ENCODE measurements around the gene ACTL7B. TPM values are rescaled to one million over a fixed set of nuclear protein-coding genes. Genes with fewer than 3 reads are reported as not detected.

ACTL7B gene
- polyA plus RNA-seq, 3 donors = 0.05 TPM; not detected in 2

DNA sequence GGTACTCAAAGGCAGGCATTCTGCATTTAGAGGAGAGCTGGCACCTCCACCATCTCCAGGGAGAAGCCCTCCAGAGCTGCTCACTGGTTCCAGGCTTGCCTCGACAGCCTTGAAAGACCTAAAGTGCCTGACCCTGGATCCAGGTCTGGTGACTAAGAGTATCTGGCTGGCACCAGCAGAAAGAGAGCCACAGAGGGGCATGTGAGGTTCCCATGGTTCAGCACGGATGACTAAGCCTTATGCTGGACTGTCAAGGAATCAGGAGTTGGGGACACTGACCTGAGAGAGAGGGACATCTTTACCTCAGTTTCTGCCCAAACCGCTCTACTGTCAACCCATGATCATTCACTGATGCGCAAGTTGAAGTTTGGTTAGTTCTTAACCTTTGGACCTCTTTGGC, 9.3 kb upstream of the ACTL7B start:
- Histone ChIP-seq H3K27ac (ENCODE audit: low read depth in 1 of 2, low read length in 2 of 2) (no peak overlapping the region), H3K9me3 (replicated peaks in 1 of 2; ENCODE audit: control insufficient read depth in 1 of 2, insufficient read depth in 1 of 2, low read length in 2 of 2) (no peaks in the 10 kb centered on the region), H3K4me1 (ENCODE audit: control insufficient read depth in 1 of 2, insufficient read depth in 2 of 2, low read length in 2 of 2) (no peaks in the 10 kb centered on the region), H2AFZ (ENCODE audit: insufficient read depth, low read depth, low read length, poor library complexity, severe bottlenecking) (no peak overlapping the region), H3K27me3 (ENCODE audit: control insufficient read depth in 2 of 2, insufficient read depth in 2 of 2, low read length in 2 of 2) (no peaks in the 10 kb centered on the region), H3K4me3 (replicated peaks in 1 of 3; ENCODE audit: low read depth in 2 of 3, low read length in 3 of 3) (no peak overlapping the region), H4K20me1 (ENCODE audit: insufficient read depth, low read length) (no peaks in the 10 kb centered on the region), H3K4me2 (replicated peaks; ENCODE audit: extremely low read depth, low read length, poor library complexity, severe bottlenecking) (no peak overlapping the region), H3K79me2 (ENCODE audit: insufficient read depth, low read length) (no peaks in the 10 kb centered on the region), H3K9ac (ENCODE audit: insufficient read depth, low read length, poor library complexity, severe bottlenecking) (no peak overlapping the region), H3K36me3 (replicated peaks in 1 of 2; ENCODE audit: control insufficient read depth in 1 of 2, insufficient read depth in 2 of 2, low read length in 2 of 2) (peaks cover 6 to 17% of the 10 kb centered on the region in 2 donors)
- WGBS (ENCODE audit: insufficient coverage) = 100% methylated on average over 2 of the region's 4 CpGs
- Mint-ChIP-seq H3K4me1 (peaks cover 7% of the 10 kb centered on the region), H3K36me3 (peaks cover 24 to 27% of the 10 kb centered on the region in 2 donors), H3K9me3 (peaks cover 0 to 2% (median 0%) of the 10 kb centered on the region in 7 donors), H3K27ac (no peak overlapping the region), H3K27me3 (ENCODE audit: low read depth in 3 of 3) (peaks cover 0 to 3% (median 0%) of the 10 kb centered on the region in 3 donors), H3K4me3 (no peak overlapping the region)
- TF ChIP-seq CTCF (IDR thresholded peaks at IDR 0.05) = no peak
- DNase-seq = no peak
- intact Hi-C loops (cut with micrococcal nuclease) = no loop called here

DNA sequence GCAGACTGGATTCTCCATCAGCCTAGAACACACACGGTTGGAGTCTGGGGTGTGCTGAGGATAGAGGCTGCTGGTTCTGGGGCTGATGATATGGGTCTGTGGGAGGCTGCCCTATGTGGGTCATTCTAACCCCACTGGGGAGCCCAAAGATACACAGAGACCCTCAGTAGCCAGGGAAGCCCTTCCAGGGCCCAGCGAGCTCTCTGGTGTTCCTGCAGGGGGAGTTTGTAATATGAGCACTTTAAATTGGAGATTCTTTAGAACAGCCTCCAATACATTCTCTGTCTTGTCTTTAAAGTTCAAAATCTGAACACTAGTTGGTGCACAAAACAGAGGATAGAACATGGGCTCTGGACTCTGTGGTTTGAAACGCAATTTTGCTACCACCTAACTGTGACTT, 8.7 kb upstream of the ACTL7B start:
- Histone ChIP-seq H3K27ac (ENCODE audit: low read depth in 1 of 2, low read length in 2 of 2) (no peak overlapping the region), H4K20me1 (ENCODE audit: insufficient read depth, low read length) (no peaks in the 10 kb centered on the region), H3K4me2 (replicated peaks; ENCODE audit: extremely low read depth, low read length, poor library complexity, severe bottlenecking) (no peak overlapping the region), H2AFZ (ENCODE audit: insufficient read depth, low read depth, low read length, poor library complexity, severe bottlenecking) (no peak overlapping the region), H3K9ac (ENCODE audit: insufficient read depth, low read length, poor library complexity, severe bottlenecking) (no peak overlapping the region), H3K36me3 (replicated peaks in 1 of 2; ENCODE audit: control insufficient read depth in 1 of 2, insufficient read depth in 2 of 2, low read length in 2 of 2) (peaks cover 6 to 17% of the 10 kb centered on the region in 2 donors), H3K4me1 (ENCODE audit: control insufficient read depth in 1 of 2, insufficient read depth in 2 of 2, low read length in 2 of 2) (no peaks in the 10 kb centered on the region), H3K4me3 (replicated peaks in 1 of 3; ENCODE audit: low read depth in 2 of 3, low read length in 3 of 3) (no peak overlapping the region), H3K9me3 (replicated peaks in 1 of 2; ENCODE audit: control insufficient read depth in 1 of 2, insufficient read depth in 1 of 2, low read length in 2 of 2) (no peaks in the 10 kb centered on the region), H3K27me3 (ENCODE audit: control insufficient read depth in 2 of 2, insufficient read depth in 2 of 2, low read length in 2 of 2) (no peaks in the 10 kb centered on the region), H3K79me2 (ENCODE audit: insufficient read depth, low read length) (no peaks in the 10 kb centered on the region)
- no peak overlapping the region for H3K27ac Mint-ChIP-seq
- peaks cover 7% of the 10 kb centered on the region for H3K4me1 Mint-ChIP-seq
- no peak overlapping the region for H3K4me3 Mint-ChIP-seq
- no peak for TF ChIP-seq CTCF (IDR thresholded peaks at IDR 0.05)
- WGBS (ENCODE audit: insufficient coverage) = 100% methylated on average over 1 of the region's 3 CpGs
- DNase-seq = no peak
- peaks cover 21 to 24% of the 10 kb centered on the region in 2 donors for H3K36me3 Mint-ChIP-seq
- intact Hi-C loops (cut with micrococcal nuclease) = no loop called here
- H3K9me3 Mint-ChIP-seq = peaks cover 0 to 2% (median 0%) of the 10 kb centered on the region in 7 donors
- H3K27me3 Mint-ChIP-seq (ENCODE audit: low read depth in 3 of 3) = peaks cover 0 to 5% (median 0%) of the 10 kb centered on the region in 3 donors

Measured in CD14-positive monocyte (primary cell).